Dendritic cell treated with granulocyte-macrophage colony-stimulating factor and Interleukin-4, amounts not matched to agents 40 ng/mL and 50 ng/mL, for 4 days (primary cell): ENCODE results near the gene LUZP2.

Experiments used
- H3K27ac Mint-ChIP-seq: one replicate; pipeline ENCODE4 v1.8.0; 2022; ENCODE audit warnings: mild to moderate bottlenecking, mixed read lengths
- H3K27me3 Mint-ChIP-seq: one replicate; pipeline ENCODE4 v1.8.0; 2022; ENCODE audit warnings: mild to moderate bottlenecking, mixed read lengths
- H3K36me3 Mint-ChIP-seq: one replicate; pipeline ENCODE4 v1.8.0; 2022; ENCODE audit warnings: low read depth, mixed read lengths
- H3K4me1 Mint-ChIP-seq: one replicate; pipeline ENCODE4 v1.8.0; 2022; ENCODE audit warnings: low read depth, mixed read lengths
- H3K4me3 Mint-ChIP-seq: one replicate; pipeline ENCODE4 v1.8.0; 2022; ENCODE audit warnings: mild to moderate bottlenecking, moderate library complexity, mixed read lengths
- H3K9me3 Mint-ChIP-seq: one replicate; pipeline ENCODE4 v1.8.0; 2022; ENCODE audit warnings: mixed read lengths
- intact Hi-C: fragments of 100-400 bp; cut with micrococcal nuclease; formaldehyde crosslinking; loops from one replicate; pipeline ENCODE4 v1.15.0; 2022

Gene LUZP2

GRCh38 chr11:24683583-24683982 lies 186.7 kb downstream of the LUZP2 start:
- no peaks in the 10 kb centered on the region for H3K9me3 Mint-ChIP-seq
- no peak overlapping the region for H3K27ac Mint-ChIP-seq

GRCh38 chr11:24685821-24686220 lies 189.0 kb downstream of the LUZP2 start:
- H3K9me3 Mint-ChIP-seq, result no peaks in the 10 kb centered on the region
- H3K36me3 Mint-ChIP-seq, result no peaks in the 10 kb centered on the region
- no peak overlapping the region for H3K4me3 Mint-ChIP-seq
- no peaks in the 10 kb centered on the region for H3K27me3 Mint-ChIP-seq
- intact Hi-C loops, result no loop called here
- no peaks in the 10 kb centered on the region for H3K4me1 Mint-ChIP-seq
- H3K27ac Mint-ChIP-seq, result no peak overlapping the region

More at GRCh38 chr11:24683583-24683982, 186.7 kb downstream of the LUZP2 start:
- Mint-ChIP-seq H3K27me3 (no peaks in the 10 kb centered on the region), H3K4me1 (no peaks in the 10 kb centered on the region), H3K36me3 (no peaks in the 10 kb centered on the region), H3K4me3 (no peak overlapping the region)
- intact Hi-C loops, result no loop called here

- Mint-ChIP-seq H3K27ac (no peak overlapping the region), H3K36me3 (no peaks in the 10 kb centered on the region), H3K9me3 (no peaks in the 10 kb centered on the region), H3K4me1 (no peaks in the 10 kb centered on the region), H3K4me3 (no peak overlapping the region), H3K27me3 (no peaks in the 10 kb centered on the region)
- intact Hi-C loops, result no loop called here
These were observed 190.8 kb downstream of the LUZP2 start for GRCh38 chr11:24687531-24688147.

GRCh38 chr11:24688981-24689380 lies 192.1 kb downstream of the LUZP2 start:
- Mint-ChIP-seq H3K36me3 (no peaks in the 10 kb centered on the region), H3K4me3 (no peak overlapping the region), H3K4me1 (no peaks in the 10 kb centered on the region), H3K27ac (no peak overlapping the region), H3K9me3 (peaks cover 2% of the 10 kb centered on the region), H3K27me3 (no peaks in the 10 kb centered on the region)
- intact Hi-C loops, result no loop called here

- peaks cover 16% of the 10 kb centered on the region for H3K9me3 Mint-ChIP-seq
- H3K27ac Mint-ChIP-seq, result no peak overlapping the region
- no peaks in the 10 kb centered on the region for H3K4me1 Mint-ChIP-seq
- intact Hi-C loops, result no loop called here
- no peaks in the 10 kb centered on the region for H3K27me3 Mint-ChIP-seq
- no peaks in the 10 kb centered on the region for H3K36me3 Mint-ChIP-seq
- H3K4me3 Mint-ChIP-seq, result no peak overlapping the region
These were observed 200.8 kb downstream of the LUZP2 start for GRCh38 chr11:24697522-24698111.

GRCh38 chr11:24704716-24705115 lies 207.9 kb downstream of the LUZP2 start:
- Mint-ChIP-seq H3K36me3 (no peaks in the 10 kb centered on the region), H3K27ac (no peak overlapping the region), H3K27me3 (no peaks in the 10 kb centered on the region), H3K4me1 (no peaks in the 10 kb centered on the region), H3K9me3 (peaks cover 18% of the 10 kb centered on the region), H3K4me3 (no peak overlapping the region)
- intact Hi-C loops, result no loop called here

GRCh38 chr11:24705474-24705873 lies 208.6 kb downstream of the LUZP2 start:
- Mint-ChIP-seq H3K4me3 (no peak overlapping the region), H3K27ac (no peak overlapping the region), H3K27me3 (no peaks in the 10 kb centered on the region), H3K4me1 (no peaks in the 10 kb centered on the region), H3K36me3 (no peaks in the 10 kb centered on the region), H3K9me3 (peaks cover 18% of the 10 kb centered on the region)
- intact Hi-C loops, result no loop called here

- no peak overlapping the region for H3K27ac Mint-ChIP-seq
- intact Hi-C loops, result no loop called here
- H3K9me3 Mint-ChIP-seq, result peaks cover 10% of the 10 kb centered on the region
- H3K36me3 Mint-ChIP-seq, result no peaks in the 10 kb centered on the region
- no peaks in the 10 kb centered on the region for H3K4me1 Mint-ChIP-seq
- H3K4me3 Mint-ChIP-seq, result no peak overlapping the region
- H3K27me3 Mint-ChIP-seq, result no peaks in the 10 kb centered on the region
These were observed 211.8 kb downstream of the LUZP2 start for GRCh38 chr11:24708616-24709015.

- H3K9me3 Mint-ChIP-seq, result peaks cover 10% of the 10 kb centered on the region
- H3K27ac Mint-ChIP-seq, result no peak overlapping the region
- H3K4me3 Mint-ChIP-seq, result no peak overlapping the region
- intact Hi-C loops, result no loop called here
- no peaks in the 10 kb centered on the region for H3K27me3 Mint-ChIP-seq
- no peaks in the 10 kb centered on the region for H3K4me1 Mint-ChIP-seq
- no peaks in the 10 kb centered on the region for H3K36me3 Mint-ChIP-seq
These were observed 213.2 kb downstream of the LUZP2 start for GRCh38 chr11:24709928-24710565.

- Mint-ChIP-seq H3K4me1 (no peaks in the 10 kb centered on the region), H3K27me3 (no peaks in the 10 kb centered on the region), H3K4me3 (no peak overlapping the region), H3K9me3 (peaks cover 9% of the 10 kb centered on the region), H3K36me3 (no peaks in the 10 kb centered on the region), H3K27ac (no peak overlapping the region)
- intact Hi-C loops, result no loop called here
These were observed 217.7 kb downstream of the LUZP2 start for GRCh38 chr11:24714601-24715000.

GRCh38 chr11:24716403-24716802 lies 219.6 kb downstream of the LUZP2 start:
- H3K9me3 Mint-ChIP-seq, result peaks cover 9% of the 10 kb centered on the region
- H3K27me3 Mint-ChIP-seq, result no peaks in the 10 kb centered on the region
- H3K27ac Mint-ChIP-seq, result no peak overlapping the region
- no peaks in the 10 kb centered on the region for H3K36me3 Mint-ChIP-seq
- intact Hi-C loops, result no loop called here
- no peak overlapping the region for H3K4me3 Mint-ChIP-seq
- H3K4me1 Mint-ChIP-seq, result no peaks in the 10 kb centered on the region

- no peaks in the 10 kb centered on the region for H3K4me1 Mint-ChIP-seq
- H3K36me3 Mint-ChIP-seq, result no peaks in the 10 kb centered on the region
- peaks cover 2% of the 10 kb centered on the region for H3K9me3 Mint-ChIP-seq
- no peak overlapping the region for H3K27ac Mint-ChIP-seq
- no peaks in the 10 kb centered on the region for H3K27me3 Mint-ChIP-seq
- H3K4me3 Mint-ChIP-seq, result no peak overlapping the region
- intact Hi-C loops, result no loop called here
These were observed 226.4 kb downstream of the LUZP2 start for GRCh38 chr11:24723231-24723630.

GRCh38 chr11:24731554-24731953 lies 234.7 kb downstream of the LUZP2 start:
- intact Hi-C loops, result no loop called here
- H3K9me3 Mint-ChIP-seq, result no peaks in the 10 kb centered on the region
- no peaks in the 10 kb centered on the region for H3K36me3 Mint-ChIP-seq
- no peak overlapping the region for H3K4me3 Mint-ChIP-seq
- no peaks in the 10 kb centered on the region for H3K4me1 Mint-ChIP-seq
- no peaks in the 10 kb centered on the region for H3K27me3 Mint-ChIP-seq
- H3K27ac Mint-ChIP-seq, result no peak overlapping the region

- Mint-ChIP-seq H3K4me1 (no peaks in the 10 kb centered on the region), H3K36me3 (no peaks in the 10 kb centered on the region), H3K27me3 (no peaks in the 10 kb centered on the region), H3K9me3 (no peaks in the 10 kb centered on the region), H3K27ac (no peak overlapping the region), H3K4me3 (no peak overlapping the region)
- intact Hi-C loops, result no loop called here
These were observed 237.9 kb downstream of the LUZP2 start for GRCh38 chr11:24734742-24735237.
